CD4-positive, alpha-beta T cell treated with Interleukin-4 for 4 hours (primary cell): Measurements from ENCODE around the gene ZYX.
"Not testable (repeated sequence)": the region's sequence is repeated elsewhere in the genome, so short reads cannot be mapped to it uniquely, and the experiment has no call there.

Source experiments
- DNase-seq: peaks from one replicate; pipeline ENCODE4 v3.0.0-alpha.2; 2020

The ZYX gene

GRCh38 chr7:143385891-143386781 lies 5.0 kb downstream of the ZYX start:
- peak; percentile 69 for DNase-seq

GRCh38 chr7:143387156-143387975 lies 6.2 kb downstream of the ZYX start:
- no peak for DNase-seq

DNA sequence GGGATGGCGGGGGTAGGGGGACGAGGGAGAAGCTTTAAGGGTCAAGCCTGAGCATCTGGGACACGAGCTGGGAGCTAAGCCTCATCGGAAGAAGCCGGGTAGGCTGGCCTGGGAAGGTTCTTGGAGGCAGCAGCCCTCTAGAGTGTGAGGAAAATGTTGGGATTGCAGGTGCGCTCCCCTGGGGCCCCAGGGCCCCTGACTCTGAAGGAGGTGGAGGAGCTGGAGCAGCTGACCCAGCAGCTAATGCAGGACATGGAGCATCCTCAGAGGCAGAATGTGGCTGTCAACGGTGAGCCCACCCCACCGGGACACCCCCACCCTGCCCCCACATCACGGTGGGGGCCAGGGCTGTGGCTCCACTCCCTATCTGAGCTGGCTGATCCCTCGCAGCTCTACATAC lies 6.9 kb downstream of the ZYX start:
- DNase-seq = no peak

DNA sequence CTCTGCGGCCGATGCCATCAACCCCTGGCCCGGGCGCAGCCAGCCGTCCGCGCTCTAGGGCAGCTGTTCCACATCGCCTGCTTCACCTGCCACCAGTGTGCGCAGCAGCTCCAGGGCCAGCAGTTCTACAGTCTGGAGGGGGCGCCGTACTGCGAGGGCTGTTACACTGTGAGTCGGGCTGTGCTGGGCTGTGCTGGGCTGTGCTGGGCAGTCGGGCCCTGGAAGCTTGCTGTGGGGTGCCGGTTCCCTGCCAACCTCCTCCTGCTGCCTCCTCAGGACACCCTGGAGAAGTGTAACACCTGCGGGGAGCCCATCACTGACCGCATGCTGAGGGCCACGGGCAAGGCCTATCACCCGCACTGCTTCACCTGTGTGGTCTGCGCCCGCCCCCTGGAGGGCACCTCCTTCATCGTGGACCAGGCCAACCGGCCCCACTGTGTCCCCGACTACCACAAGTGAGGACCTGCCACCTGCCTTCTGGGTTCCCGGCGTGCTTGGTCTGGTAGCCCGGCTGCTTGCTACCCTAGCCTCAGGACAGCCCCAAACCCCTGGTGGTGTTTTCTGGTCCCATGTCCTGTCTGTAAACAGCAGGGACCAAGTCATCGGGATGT lies 7.5 kb downstream of the ZYX start:
- no peak for DNase-seq

- DNase-seq = no peak
These were observed 8.4 kb downstream of the ZYX start for GRCh38 chr7:143389316-143390103.

GRCh38 chr7:143390104-143390772 lies 9.1 kb downstream of the ZYX start:
- DNase-seq = no peak

GRCh38 chr7:143390773-143391317 lies 9.7 kb downstream of the ZYX start:
- DNase-seq = no peak

- DNase-seq = no peak
These were observed 10.6 kb downstream of the ZYX start for GRCh38 chr7:143391462-143392404.

DNA sequence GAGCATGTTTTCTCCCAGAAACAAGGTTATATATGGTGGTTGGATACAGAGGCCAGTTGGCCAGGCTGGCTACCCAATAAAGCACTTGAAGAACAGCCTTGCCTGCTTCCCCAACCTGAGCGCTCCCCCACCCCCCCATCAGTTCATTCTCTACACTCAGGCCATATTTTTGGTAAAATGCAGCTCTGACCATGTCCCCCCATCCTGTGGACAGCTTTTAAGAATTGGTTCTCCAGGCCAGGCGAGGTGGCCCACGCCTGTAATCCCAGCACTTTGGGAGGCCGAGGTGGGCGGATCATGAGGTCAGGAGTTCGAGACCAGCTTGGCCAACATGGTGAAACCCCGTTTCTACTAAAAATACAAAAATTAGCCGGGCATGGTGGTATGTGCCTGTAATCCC lies 11.3 kb downstream of the ZYX start:
- DNase-seq = not testable (repeated sequence)

GRCh38 chr7:143392875-143393266 lies 11.7 kb downstream of the ZYX start:
- no peak for DNase-seq

- DNase-seq = no peak
These were observed 12.3 kb downstream of the ZYX start for GRCh38 chr7:143393267-143394041.

DNA sequence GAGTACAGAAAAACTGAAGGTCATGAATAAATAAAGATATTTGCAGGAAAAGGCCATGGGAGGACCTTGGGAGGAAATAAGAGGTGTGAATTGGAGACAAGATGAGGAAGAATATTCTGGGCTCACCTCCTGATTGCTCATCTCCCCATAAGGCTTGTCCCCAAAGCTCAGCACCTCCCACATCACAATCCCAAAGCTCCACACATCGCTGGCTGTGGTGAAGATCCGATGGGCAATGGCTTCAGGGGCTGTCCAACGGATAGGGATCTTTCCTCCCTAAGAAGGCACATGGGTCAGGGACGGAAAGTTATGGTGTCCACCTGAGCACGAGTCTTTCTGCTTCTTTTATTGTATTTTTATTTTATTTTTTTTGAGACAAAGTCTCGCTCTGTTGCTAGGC lies 12.9 kb downstream of the ZYX start:
- DNase-seq = no peak

DNA sequence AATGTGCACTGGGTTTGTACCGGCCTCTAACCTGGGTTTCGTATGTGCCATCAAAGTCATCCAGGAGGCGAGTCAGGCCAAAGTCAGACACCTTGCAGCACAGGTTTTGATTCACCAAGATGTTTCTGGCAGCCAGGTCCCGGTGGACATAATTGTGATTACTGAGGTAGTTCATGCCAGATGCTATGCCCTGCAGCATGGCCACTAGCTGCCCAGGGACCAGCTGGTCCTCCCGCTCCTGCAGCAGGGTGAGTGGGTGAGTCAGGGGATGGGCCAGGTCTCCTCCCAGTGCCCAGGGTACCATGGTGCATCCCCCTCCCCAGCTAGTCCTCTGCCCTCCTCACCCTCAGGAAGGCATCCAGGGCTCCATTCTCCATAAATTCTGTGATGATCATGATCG lies 13.6 kb downstream of the ZYX start:
- DNase-seq = no peak

- no peak for DNase-seq
These were observed 14.3 kb downstream of the ZYX start for GRCh38 chr7:143395187-143396149.

- DNase-seq = no peak
These were observed 15.0 kb downstream of the ZYX start for GRCh38 chr7:143396182-143396581.

DNA sequence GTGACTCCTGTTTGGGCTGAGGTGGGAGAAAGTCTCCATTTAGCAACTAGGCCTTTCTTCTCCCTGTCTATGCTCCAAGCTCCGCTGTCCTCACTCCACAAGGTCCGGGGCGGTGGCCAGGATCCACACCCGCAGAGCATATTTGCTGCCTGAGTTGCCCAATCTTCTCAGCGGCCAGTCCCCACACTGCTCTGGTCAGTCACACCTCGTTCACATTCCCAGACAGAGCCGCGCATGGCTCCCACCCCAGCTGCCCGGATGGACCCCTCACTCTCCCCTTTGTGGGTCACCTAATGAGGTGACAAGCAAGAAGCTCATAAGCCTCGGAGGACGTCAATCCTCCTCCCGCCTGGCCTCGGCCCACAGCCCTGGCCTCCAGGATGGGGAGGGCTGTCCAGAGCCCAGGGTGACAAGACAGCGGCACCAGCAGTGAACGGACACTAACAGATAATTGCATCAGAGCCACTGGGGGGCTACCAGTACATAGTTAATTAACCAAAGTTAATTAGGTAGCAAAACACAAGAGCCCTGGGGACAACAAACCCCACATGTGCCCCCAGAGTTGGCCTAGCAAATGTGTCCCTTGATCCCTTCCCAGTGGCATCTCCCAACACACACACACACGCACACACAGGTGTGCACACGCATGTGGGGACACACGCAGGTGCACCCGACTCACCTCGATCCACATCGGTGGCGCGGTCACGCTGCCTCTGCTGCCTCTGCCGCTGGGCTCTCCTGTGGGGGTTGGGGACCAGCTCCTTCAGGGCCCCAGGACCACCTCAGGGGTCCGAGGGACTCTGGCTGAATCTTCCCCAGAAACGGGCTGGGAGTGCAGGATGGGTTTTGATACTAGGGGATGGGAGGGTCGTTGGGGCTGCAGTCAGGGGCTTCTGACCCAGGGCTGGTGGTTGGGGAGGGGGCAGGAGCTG lies 15.7 kb downstream of the ZYX start:
- DNase-seq = no peak
